DMS79 (cell line): Measurements from ENCODE around the gene MTCH2.
"Not testable (repeated sequence)": the region's sequence is repeated elsewhere in the genome, so short reads cannot be mapped to it uniquely, and the experiment has no call there.

Experiments used
- DNase-seq: peaks from one replicate; lab custom pipeline; 2025; lab: John Stamatoyannopoulos, UW

Gene MTCH2

GRCh38 chr11:47642099-47642855 is at the start of gene MTCH2:
MTCH2 (minus strand) TSS chr11:47642559; CDS start chr11:47642465, 94 bp downstream.
- DNase-seq, result peak; percentile 97

- no peak for DNase-seq
These were observed 49.6 kb upstream of the MTCH2 start for GRCh38 chr11:47691979-47692378.

GRCh38 chr11:47689480-47689879 is 47.1 kb upstream of the MTCH2 start:
- no peak for DNase-seq

GRCh38 chr11:47688991-47689390 is 46.6 kb upstream of the MTCH2 start:
- no peak for DNase-seq

- no peak for DNase-seq
These were observed 45.8 kb upstream of the MTCH2 start for GRCh38 chr11:47688111-47688510.

GRCh38 chr11:47686704-47687103 is 44.3 kb upstream of the MTCH2 start:
- not testable (repeated sequence) for DNase-seq

- DNase-seq, result no peak
These were observed 43.8 kb upstream of the MTCH2 start for GRCh38 chr11:47686151-47686550.

- DNase-seq, result no peak
These were observed 33.5 kb upstream of the MTCH2 start for GRCh38 chr11:47675851-47676250.

- DNase-seq, result no peak
These were observed 29.9 kb upstream of the MTCH2 start for GRCh38 chr11:47672283-47672730.

GRCh38 chr11:47669856-47670255 is 27.5 kb upstream of the MTCH2 start:
- DNase-seq, result no peak

GRCh38 chr11:47668665-47669064 is 26.3 kb upstream of the MTCH2 start:
- DNase-seq, result no peak

- no peak for DNase-seq
These were observed 25.2 kb upstream of the MTCH2 start for GRCh38 chr11:47667555-47667954.

GRCh38 chr11:47667135-47667534 is 24.8 kb upstream of the MTCH2 start:
- no peak for DNase-seq

- DNase-seq, result not testable (repeated sequence)
These were observed 22.6 kb upstream of the MTCH2 start for GRCh38 chr11:47664936-47665335.

- DNase-seq, result no peak
These were observed 18.9 kb upstream of the MTCH2 start for GRCh38 chr11:47661245-47661644.

- DNase-seq, result no peak
These were observed 16.9 kb upstream of the MTCH2 start for GRCh38 chr11:47659276-47659675.

GRCh38 chr11:47656260-47656885 is 14.0 kb upstream of the MTCH2 start:
- DNase-seq, result no peak

GRCh38 chr11:47651818-47652469 is 9.6 kb upstream of the MTCH2 start:
- DNase-seq, result no peak

GRCh38 chr11:47649276-47649675 is 6.9 kb upstream of the MTCH2 start:
- no peak for DNase-seq

- no peak for DNase-seq
These were observed 3.7 kb upstream of the MTCH2 start for GRCh38 chr11:47646019-47646418.

- DNase-seq, result no peak
These were observed 3.1 kb upstream of the MTCH2 start for GRCh38 chr11:47645500-47645899.

GRCh38 chr11:47641600-47642098 is 710 bp downstream of the MTCH2 start:
- no peak for DNase-seq

GRCh38 chr11:47640506-47640905 is 1.9 kb downstream of the MTCH2 start:
- DNase-seq, result not testable (repeated sequence)
